Measurements from ENCODE around the gene VAV3. TPM values are rescaled to one million over a fixed set of nuclear protein-coding genes. Genes with fewer than 3 reads are reported as not detected.

Gene VAV3
- total and polyA plus RNA-seq, 2 of the 13 experiments (the other 11 are each of a cell fraction or from before 2014, with no cell fraction given) = 15.9 to 29.8 TPM

GRCh38 chr1:107633596-107633995, 331.4 kb downstream of the VAV3 start:
- WGBS (ENCODE audit: low lambda C conversion rate) = 82% methylated on average over 5 of the region's 5 CpGs
- Histone ChIP-seq H3K27ac (ENCODE audit: extremely low read length, insufficient read depth, low read length) (no peak overlapping the region), H3K9ac (ENCODE audit: insufficient read depth, low read depth, low read length) (no peak overlapping the region), H3K79me2 (ENCODE audit: insufficient read depth, low read length) (peaks cover 3% of the 10 kb centered on the region), H3K4me1 (ENCODE audit: insufficient read depth, low read length) (no peaks in the 10 kb centered on the region), H2AFZ (ENCODE audit: low read length) (no peak overlapping the region), H3K4me3 (replicated peaks in 1 of 3; ENCODE audit: insufficient read depth in 1 of 3, low read depth in 2 of 3, low read length in 3 of 3) (no peak overlapping the region), H3K36me3 (replicated peaks in 1 of 2; ENCODE audit: control insufficient read depth in 1 of 2, insufficient read depth in 2 of 2, low read length in 2 of 2) (no peaks in the 10 kb centered on the region), H3K4me2 (ENCODE audit: low read depth, low read length) (no peak overlapping the region), H3K9me3 (ENCODE audit: low read length) (no peaks in the 10 kb centered on the region), H3K27me3 (ENCODE audit: control insufficient read depth in 1 of 2, insufficient read depth in 2 of 2, low read length in 2 of 2) (no peaks in the 10 kb centered on the region), H4K20me1 (ENCODE audit: insufficient read depth, low read length) (no peaks in the 10 kb centered on the region)
- BruUV-seq (replicated peaks) = no TSS peak
- no peak for ATAC-seq
- FAIRE-seq = no peak
- POLR2A ChIA-PET = no interaction called here
- in situ Hi-C loops (cut with HindIII; ENCODE audit: extremely low pct_ligation_motif_present, low pct_unique_long_range_greater_than_20kb) (no loop called here), intact Hi-C loops (cut with micrococcal nuclease; ENCODE audit: unreplicated experiment) (no loop called here)
- DNase-seq (ENCODE audit: low spot score) = no peak
- TF ChIP-seq TBP (CRISPR knock-in tag; IDR thresholded peaks at IDR 0.05) (no peak), HOXA3 (CRISPR knock-in tag; IDR thresholded peaks at IDR 0.05) (no peak), BHLHE40 (IDR thresholded peaks at IDR 0.05; ENCODE audit: low read length) (no peak), MYC (CRISPR knock-in tag; IDR thresholded peaks at IDR 0.05; ENCODE audit: borderline replicate concordance) (no peak)
- CTCF ChIA-PET (ENCODE audit: low intra/inter-chr PET ratio, low total read pairs) = no interaction called here

- H3K4me3 ChIP-seq (replicated peaks in 1 of 3; ENCODE audit: insufficient read depth in 1 of 3, low read depth in 2 of 3, low read length in 3 of 3) = no peak overlapping the region
- FAIRE-seq (no peak), DNase-seq (ENCODE audit: low spot score) (no peak), ATAC-seq (no peak)
- no peaks in the 10 kb centered on the region for H3K27me3 ChIP-seq (ENCODE audit: control insufficient read depth in 1 of 2, insufficient read depth in 2 of 2, low read length in 2 of 2)
- no peaks in the 10 kb centered on the region for H3K9me3 ChIP-seq (ENCODE audit: low read length)
- no peaks in the 10 kb centered on the region for H4K20me1 ChIP-seq (ENCODE audit: insufficient read depth, low read length)
- H3K79me2 ChIP-seq (ENCODE audit: insufficient read depth, low read length) = peaks cover 2% of the 10 kb centered on the region
- intact Hi-C loops (cut with micrococcal nuclease; ENCODE audit: unreplicated experiment) = no loop called here
- H3K4me2 ChIP-seq (ENCODE audit: low read depth, low read length) = no peak overlapping the region
- no peak overlapping the region for H2AFZ ChIP-seq (ENCODE audit: low read length)
- CTCF ChIA-PET (ENCODE audit: low intra/inter-chr PET ratio, low total read pairs) = no interaction called here
- H3K27ac ChIP-seq (ENCODE audit: extremely low read length, insufficient read depth, low read length) = no peak overlapping the region
- POLR2A ChIA-PET = no interaction called here
- WGBS (ENCODE audit: low lambda C conversion rate) = 90% methylated on average over 2 of the region's 2 CpGs
- no TSS peak for BruUV-seq (replicated peaks)
- 0 out of 2 replicates have a peak, but pooled peaks cover 4% of the 10 kb centered on the region for H3K4me1 ChIP-seq (ENCODE audit: insufficient read depth, low read length)
- no peak overlapping the region for H3K9ac ChIP-seq (ENCODE audit: insufficient read depth, low read depth, low read length)
- in situ Hi-C loops (cut with HindIII; ENCODE audit: extremely low pct_ligation_motif_present, low pct_unique_long_range_greater_than_20kb) = no loop called here
- no peaks in the 10 kb centered on the region for H3K36me3 ChIP-seq (replicated peaks in 1 of 2; ENCODE audit: control insufficient read depth in 1 of 2, insufficient read depth in 2 of 2, low read length in 2 of 2)
- TF ChIP-seq TBX3 (IDR thresholded peaks at IDR 0.05; ENCODE audit: borderline replicate concordance) (no peak), NFE2 (CRISPR knock-in tag; IDR thresholded peaks at IDR 0.05) (no peak), CREB3 (CRISPR knock-in tag; IDR thresholded peaks at IDR 0.05) (no peak), ZBTB4 (CRISPR knock-in tag; IDR thresholded peaks at IDR 0.05; ENCODE audit: borderline replicate concordance) (no peak), DPF2 (CRISPR knock-in tag; IDR thresholded peaks at IDR 0.05; ENCODE audit: borderline replicate concordance, low read depth) (no peak), AFF4 (CRISPR knock-in tag; IDR thresholded peaks at IDR 0.05) (no peak)
Measured at GRCh38 chr1:107626073-107626796, 338.7 kb downstream of the VAV3 start.
